Subcutaneous abdominal adipose tissue (tissue), 5 donors: ENCODE measurements around the gene MRPL20.
"Not testable (repeated sequence)": the region's sequence is repeated elsewhere in the genome, so short reads cannot be mapped to it uniquely, and the experiment has no call there.

ENCODE experiments used
- H3K27ac ChIP-seq: one replicate; pipeline ENCODE4 v1.7.0; 2013; ENCODE audit warnings: low read depth, mild to moderate bottlenecking, inconsistent platforms, low read length, moderate library complexity
- H3K27me3 ChIP-seq, 5 donors: one replicate each; pipeline ENCODE4 v1.7.0; 2013; ENCODE audit warnings: low read length in 5 of 5, inconsistent platforms in 1 of 5; ENCODE audit not compliant: control insufficient read depth in 5 of 5, insufficient read depth in 4 of 5
- H3K36me3 ChIP-seq, 5 donors: one replicate each; pipeline ENCODE4 v1.7.0; 2013; ENCODE audit warnings: low read length in 5 of 5; ENCODE audit not compliant: control insufficient read depth in 5 of 5, insufficient read depth in 5 of 5
- H3K4me1 ChIP-seq, 5 donors: one replicate each; pipeline ENCODE4 v1.7.0; 2013; ENCODE audit warnings: low read length in 5 of 5, mild to moderate bottlenecking in 3 of 5, moderate library complexity in 1 of 5; ENCODE audit not compliant: control insufficient read depth in 5 of 5, insufficient read depth in 5 of 5
- H3K4me3 ChIP-seq, 5 donors: one replicate each; pipeline ENCODE4 v1.7.0; 2013; ENCODE audit warnings: low read length in 5 of 5, low read depth in 1 of 5
- H3K9ac ChIP-seq, 5 donors: one replicate each; pipeline ENCODE4 v1.7.0; 2013; ENCODE audit warnings: low read length in 5 of 5, mild to moderate bottlenecking in 4 of 5, moderate library complexity in 3 of 5
- H3K9me3 ChIP-seq, 5 donors: one replicate each; pipeline ENCODE4 v1.7.0; 2013; ENCODE audit warnings: low read length in 5 of 5; ENCODE audit not compliant: control insufficient read depth in 5 of 5
- donor health status: healthy.
- donor health status: healthy.
- donor health status: healthy.
- donor health status: healthy.
- donor health status: healthy.

MRPL20 gene

DNA sequence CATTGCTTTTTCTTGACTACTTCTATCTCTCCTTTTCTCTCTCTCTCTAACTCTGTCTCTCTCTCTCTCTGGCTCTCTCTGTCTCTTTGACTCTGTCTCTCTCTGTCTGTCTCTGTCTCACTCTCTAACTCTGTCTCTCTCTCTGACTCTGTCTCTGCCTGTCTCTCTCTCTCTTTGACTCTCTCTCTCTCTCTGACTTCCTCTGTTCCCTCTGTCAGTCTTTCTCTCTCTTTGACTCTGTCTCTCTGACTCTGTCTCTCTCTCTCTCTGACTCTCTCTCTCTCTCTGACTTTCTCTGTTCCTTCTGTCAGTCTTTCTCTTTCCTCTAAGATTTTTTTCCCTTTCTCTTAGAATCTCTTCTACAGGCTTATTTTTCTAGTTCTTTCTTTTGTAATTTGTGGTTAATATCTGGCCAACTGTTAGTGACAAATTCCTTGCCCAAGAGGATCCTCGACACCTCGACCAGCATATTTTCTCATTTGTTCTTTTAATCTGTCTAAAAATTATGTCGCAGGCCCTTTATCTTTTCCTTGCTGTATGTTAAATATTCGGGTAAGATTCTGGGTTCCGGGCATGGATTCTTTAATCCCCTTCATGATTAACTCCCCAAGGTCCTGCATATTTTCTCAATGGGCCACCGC lies 42.1 kb upstream of the MRPL20 start, which contains the start of gene ATAD3C:
Gene ATAD3C, plus strand, starts transcription at position 591 of the 641 bp plus-strand sequence. CDS start 995 bp downstream, outside the sequence.
- no peak within 1 kb of the TSS for H3K4me3 ChIP-seq
- no peaks in the 10 kb centered on the region for H3K36me3 ChIP-seq
- no peak within 1 kb of the TSS for H3K9ac ChIP-seq
- no peak within 1 kb of the TSS for H3K27ac ChIP-seq
- no peaks in the 10 kb centered on the region for H3K4me1 ChIP-seq
- H3K9me3 ChIP-seq, result no peaks in the 10 kb centered on the region
- no peaks in the 10 kb centered on the region for H3K27me3 ChIP-seq

DNA sequence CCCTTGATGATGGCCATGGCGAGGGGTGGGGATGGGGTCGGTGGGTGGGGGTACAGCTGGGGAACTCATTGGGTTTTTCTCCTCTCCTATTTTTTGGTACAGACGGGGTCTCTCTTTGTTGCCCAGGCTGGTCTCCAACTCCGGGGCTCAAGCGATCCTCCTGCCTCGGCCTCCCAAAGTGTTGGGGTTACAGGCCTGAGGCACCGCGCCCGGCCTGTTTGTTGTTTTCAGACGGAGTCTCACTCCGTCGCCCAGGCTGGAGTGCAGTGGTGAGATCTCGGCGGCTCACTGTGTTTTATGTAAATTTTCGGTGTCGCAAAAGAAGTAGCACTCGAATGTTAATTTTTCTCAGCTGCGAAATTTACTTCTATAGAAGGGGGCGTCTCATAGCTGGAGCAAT lies 39.5 kb upstream of the MRPL20 start:
- H3K4me3 ChIP-seq, H3K9ac ChIP-seq, H3K27me3 ChIP-seq, H3K4me1 ChIP-seq, H3K27ac ChIP-seq, H3K36me3 ChIP-seq, H3K9me3 ChIP-seq: not testable (repeated sequence)

DNA sequence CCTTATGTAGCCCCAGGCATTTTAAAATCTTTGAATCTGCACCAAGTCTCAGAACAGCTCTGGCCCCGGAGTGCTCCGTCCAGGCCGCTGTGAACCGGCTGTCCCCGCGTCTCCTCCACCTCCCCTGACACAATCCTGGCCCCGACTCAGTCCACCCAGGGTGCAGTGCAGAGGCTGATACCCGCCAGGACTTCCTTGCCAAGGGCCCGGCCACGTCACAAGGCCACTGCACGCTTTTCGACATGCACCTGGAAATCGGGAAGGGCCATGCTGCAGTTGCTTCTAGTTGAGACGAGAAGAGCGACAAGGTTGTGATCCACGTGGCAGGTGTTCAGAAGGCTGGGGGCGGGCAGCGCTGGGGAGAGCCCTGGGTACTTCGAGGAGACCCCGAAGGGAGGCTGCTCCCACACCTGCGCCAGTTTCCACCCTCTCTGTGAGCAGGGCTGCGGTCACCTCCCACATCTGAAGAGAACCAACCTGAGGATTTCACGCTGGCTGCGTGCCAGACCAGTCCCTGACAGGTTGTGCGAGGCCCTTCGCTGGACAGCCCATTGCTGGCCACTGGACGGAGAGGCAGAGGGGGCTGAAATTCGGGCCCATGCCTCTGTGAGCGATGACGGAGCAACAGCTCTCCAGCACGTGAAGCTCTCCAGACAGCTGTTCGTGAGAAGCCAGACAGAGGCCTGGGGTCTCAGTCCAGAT lies 35.1 kb upstream of the MRPL20 start:
- Histone ChIP-seq H3K4me3 (no peak overlapping the region), H3K36me3 (peaks cover 0 to 4% (median 0%) of the 10 kb centered on the region in 5 donors), H3K4me1 (peaks cover 2 to 27% (median 22%) of the 10 kb centered on the region in 5 donors), H3K27ac (no peak overlapping the region), H3K9me3 (no peaks in the 10 kb centered on the region), H3K9ac (no peak overlapping the region), H3K27me3 (no peaks in the 10 kb centered on the region)

DNA sequence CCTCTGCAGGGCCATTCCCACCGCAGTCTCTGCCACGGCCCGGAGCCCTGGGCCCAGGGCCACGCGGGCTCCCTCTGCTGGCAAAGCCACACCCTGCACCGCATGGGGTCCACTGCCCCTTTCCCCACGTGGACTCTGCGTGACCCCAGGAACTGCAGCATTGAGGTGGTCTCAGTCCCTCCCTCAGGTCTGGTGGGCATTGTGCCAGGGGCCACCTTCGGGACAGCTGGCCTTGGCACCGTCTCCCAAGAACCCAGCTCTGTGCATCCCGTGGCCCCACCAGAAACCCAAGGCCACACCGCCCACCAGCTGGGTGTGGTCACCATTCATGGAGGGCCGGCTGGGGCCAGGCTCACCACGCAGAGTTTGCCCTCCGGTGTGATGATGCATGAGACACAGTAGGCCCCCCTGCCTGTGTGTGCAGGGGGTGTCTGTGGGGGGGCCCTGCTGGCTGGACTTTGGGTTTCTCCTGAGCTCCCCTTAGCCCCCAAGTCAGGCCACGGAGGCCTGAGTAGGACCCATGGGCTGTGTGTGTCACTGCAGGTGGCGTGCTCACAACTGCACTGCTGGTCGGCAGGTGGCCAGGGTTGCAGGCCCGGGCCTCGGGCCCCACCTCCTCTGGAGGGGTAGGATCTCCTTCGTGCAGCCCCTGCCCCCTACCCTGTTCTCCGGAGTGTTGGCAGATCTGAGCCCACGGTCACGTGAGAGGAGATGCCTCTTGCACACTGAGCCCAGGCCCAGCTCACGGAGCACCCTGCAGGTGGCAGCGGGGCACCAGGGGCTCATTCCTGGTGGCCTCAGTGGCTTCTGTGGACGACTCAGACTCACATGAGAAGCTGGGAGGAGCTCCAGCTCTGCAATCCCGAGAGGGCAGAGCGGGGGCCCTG lies 34.2 kb upstream of the MRPL20 start:
- Histone ChIP-seq H3K36me3 (peaks cover 0 to 4% (median 0%) of the 10 kb centered on the region in 5 donors), H3K4me3 (peak overlapping the region in 1 of 5 donors; percentile 42), H3K9ac (no peak overlapping the region), H3K27ac (no peak overlapping the region), H3K4me1 (peaks cover 2 to 37% (median 30%) of the 10 kb centered on the region in 5 donors), H3K27me3 (peaks cover 0 to 3% (median 0%) of the 10 kb centered on the region in 5 donors), H3K9me3 (no peaks in the 10 kb centered on the region)

DNA sequence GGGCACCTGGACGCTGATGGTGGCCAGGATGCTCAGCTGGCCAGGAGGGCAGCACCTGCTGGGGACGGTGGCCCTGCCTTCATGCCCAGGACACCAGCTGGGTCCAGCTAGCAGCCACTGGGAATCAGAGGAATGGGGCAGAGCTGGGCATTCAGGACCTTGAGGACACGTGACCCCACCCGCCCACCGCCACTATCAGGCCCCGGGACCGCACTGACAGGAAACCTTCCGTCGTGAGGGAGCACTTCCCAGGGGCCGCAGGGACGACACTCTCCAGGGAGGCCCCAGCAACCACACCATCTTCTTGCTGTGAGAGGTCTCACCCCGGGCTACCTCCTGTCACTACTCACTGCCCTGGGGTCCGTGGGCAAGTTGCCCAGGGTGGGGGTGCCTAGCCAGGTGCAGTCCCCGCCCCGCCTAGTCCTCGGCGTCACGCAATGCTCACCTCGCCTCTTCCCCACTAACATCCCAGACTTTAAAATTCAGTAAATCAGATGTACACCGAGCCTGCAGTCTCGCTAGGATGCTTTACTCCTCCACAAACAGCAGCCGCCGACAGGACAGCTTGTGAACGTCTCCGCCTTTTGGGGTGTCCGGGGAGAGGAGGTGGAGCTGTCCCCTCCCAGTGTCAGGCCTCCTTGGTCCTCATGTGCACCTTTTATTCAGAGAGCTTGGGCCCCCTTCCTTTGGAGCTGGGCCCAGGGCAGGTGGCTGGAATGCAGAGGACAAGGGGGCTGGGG lies 33.3 kb upstream of the MRPL20 start:
- peaks cover 2 to 42% (median 35%) of the 10 kb centered on the region in 5 donors for H3K4me1 ChIP-seq
- H3K9ac ChIP-seq, result no peak overlapping the region
- H3K36me3 ChIP-seq, result peaks cover 0 to 4% (median 0%) of the 10 kb centered on the region in 5 donors
- peaks cover 0 to 3% (median 0%) of the 10 kb centered on the region in 5 donors for H3K27me3 ChIP-seq
- H3K9me3 ChIP-seq, result no peaks in the 10 kb centered on the region
- no peak overlapping the region for H3K27ac ChIP-seq
- H3K4me3 ChIP-seq, result peak overlapping the region in 1 of 5 donors; percentile 42

DNA sequence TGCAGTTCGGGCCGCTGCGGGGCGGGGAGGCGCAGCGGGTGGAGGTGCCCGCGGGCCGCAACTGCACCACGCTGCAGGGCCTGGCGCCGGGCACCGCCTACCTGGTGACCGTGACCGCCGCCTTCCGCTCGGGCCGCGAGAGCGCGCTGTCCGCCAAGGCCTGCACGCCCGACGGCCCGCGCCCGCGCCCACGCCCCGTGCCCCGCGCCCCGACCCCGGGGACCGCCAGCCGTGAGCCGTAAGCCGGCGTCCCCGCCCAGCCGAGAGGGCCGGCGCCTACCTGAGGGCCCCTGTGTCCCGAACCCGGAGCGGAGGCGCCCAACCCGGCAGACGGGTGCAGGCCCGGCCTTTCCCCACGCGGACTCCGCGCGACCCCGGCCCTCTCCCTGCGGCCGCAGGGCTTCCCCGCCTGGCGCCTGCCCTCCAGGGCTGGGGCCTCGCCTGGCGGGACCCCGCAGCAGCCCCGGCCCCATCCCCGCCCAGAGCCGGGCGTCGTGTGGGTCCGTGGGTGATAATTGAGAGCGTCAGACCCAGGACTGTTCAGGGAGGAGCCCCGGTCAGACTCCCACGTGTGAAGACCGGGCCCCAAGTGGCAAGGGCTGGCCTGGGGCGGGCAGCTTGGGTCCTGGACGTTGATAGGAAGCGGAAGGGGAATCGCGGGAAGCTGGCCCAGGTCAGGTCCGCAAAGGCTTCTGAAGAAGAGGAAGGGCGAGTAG lies 32.6 kb upstream of the MRPL20 start:
- H3K27me3 ChIP-seq, result peaks cover 0 to 3% (median 0%) of the 10 kb centered on the region in 5 donors
- peaks cover 0 to 4% (median 0%) of the 10 kb centered on the region in 5 donors for H3K36me3 ChIP-seq
- H3K9me3 ChIP-seq, result no peaks in the 10 kb centered on the region
- H3K9ac ChIP-seq, result no peak overlapping the region
- H3K4me1 ChIP-seq, result peaks cover 2 to 49% (median 42%) of the 10 kb centered on the region in 5 donors
- no peak overlapping the region for H3K27ac ChIP-seq
- no peak overlapping the region for H3K4me3 ChIP-seq

DNA sequence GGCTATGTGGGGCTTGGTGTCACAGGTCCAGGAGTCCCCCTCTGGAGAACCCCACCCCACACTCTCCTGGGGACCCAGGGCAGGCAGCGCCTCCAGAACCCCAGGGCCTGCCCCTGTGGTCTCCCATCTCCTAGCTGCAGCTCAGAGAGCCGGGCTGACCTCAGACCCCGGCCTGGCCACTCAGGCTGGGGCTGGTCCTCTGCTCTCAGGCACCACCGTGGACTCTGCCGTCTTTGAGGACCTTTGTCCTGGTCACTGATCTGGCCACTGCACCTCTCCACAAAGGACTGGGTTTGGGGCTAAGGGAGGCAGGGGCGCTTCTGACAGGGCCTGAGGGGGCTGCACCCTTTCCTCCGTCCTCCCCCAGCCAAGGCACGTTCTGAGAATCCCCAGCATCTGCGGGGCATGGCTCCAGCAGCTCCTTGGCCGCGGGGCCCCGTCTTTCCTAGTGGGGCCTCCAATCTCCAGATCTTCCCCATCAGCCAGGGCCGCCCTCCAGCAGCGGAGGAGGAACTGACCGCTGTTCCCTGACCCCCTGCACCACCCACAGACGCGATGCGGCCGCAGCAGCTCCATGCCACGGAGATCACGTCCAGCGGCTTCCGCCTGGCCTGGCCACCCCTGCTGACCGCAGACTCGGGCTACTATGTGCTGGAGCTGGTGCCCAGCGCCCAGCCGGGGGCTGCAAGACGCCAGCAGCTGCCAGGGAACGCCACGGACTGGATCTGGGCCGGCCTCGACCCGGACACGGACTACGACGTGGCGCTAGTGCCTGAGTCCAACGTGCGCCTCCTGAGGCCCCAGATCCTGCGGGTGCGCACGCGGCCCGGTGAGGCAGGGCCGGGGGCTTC lies 31.7 kb upstream of the MRPL20 start:
- no peak overlapping the region for H3K27ac ChIP-seq

DNA sequence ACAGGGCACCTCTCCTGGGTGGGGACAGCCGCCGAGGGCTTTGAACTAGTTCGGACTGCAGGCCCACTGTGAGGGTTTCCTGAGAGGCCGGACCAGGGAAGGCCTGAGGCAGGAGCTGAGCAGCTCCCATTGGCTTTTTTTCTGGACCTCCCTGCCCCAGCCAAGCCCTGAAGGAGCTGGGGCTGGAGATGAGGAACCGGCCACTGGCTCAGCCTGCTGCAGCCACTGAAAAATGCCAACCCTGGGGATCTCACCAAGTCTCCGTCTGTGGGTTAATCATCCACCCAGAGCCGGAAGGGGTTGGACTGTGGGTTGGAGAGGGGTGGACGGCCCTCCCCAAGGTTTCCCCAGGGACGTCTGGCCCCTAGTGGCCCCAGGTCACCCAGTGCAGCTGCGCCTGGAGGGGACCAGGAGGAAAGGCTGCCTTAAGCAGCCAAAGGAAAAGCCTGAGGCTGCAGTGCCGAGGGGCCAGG lies 30.8 kb upstream of the MRPL20 start:
- no peak overlapping the region for H3K9ac ChIP-seq
- H3K27me3 ChIP-seq, result peaks cover 0 to 3% (median 0%) of the 10 kb centered on the region in 5 donors
- H3K9me3 ChIP-seq, result no peaks in the 10 kb centered on the region
- H3K27ac ChIP-seq, result no peak overlapping the region
- no peak overlapping the region for H3K4me3 ChIP-seq
- peaks cover 2 to 67% (median 60%) of the 10 kb centered on the region in 5 donors for H3K4me1 ChIP-seq
- peaks cover 0 to 4% (median 0%) of the 10 kb centered on the region in 5 donors for H3K36me3 ChIP-seq

More for the DNA sequence above, 31.7 kb upstream of the MRPL20 start:
- no peak overlapping the region for H3K9ac ChIP-seq
- H3K27me3 ChIP-seq, result peaks cover 0 to 3% (median 0%) of the 10 kb centered on the region in 5 donors
- no peaks in the 10 kb centered on the region for H3K9me3 ChIP-seq
- peaks cover 2 to 58% (median 52%) of the 10 kb centered on the region in 5 donors for H3K4me1 ChIP-seq
- H3K36me3 ChIP-seq, result peaks cover 0 to 4% (median 0%) of the 10 kb centered on the region in 5 donors
- no peak overlapping the region for H3K4me3 ChIP-seq
